PFSK-1 (cell line): Measurements from ENCODE around the gene UNC13C.

Source experiments
- FOXP2 ChIP-seq: optimal IDR thresholded peaks from 2 replicates; pipeline ENCODE3; 2011; ENCODE audit warnings: borderline replicate concordance, control low read depth, inconsistent platforms; ENCODE audit not compliant: insufficient read depth; ENCODE audit errors: extremely low read length, extremely low read depth
- POLR2AphosphoS5 ChIP-seq: IDR thresholded peaks from 2 replicates; pipeline ENCODE4 v1.6.1; 2012; ENCODE audit warnings: low read depth, mild to moderate bottlenecking, control low read depth, low read length, moderate library complexity
- REST ChIP-seq, 2 experiments: IDR thresholded peaks; 2 replicates each; pipeline versions ENCODE4 v1.6.1 to v1.8.0; 2011 to 2012; ENCODE audit warnings: low read depth in 2 of 2, low read length in 2 of 2, control low read depth in 1 of 2, inconsistent platforms in 1 of 2, mild to moderate bottlenecking in 1 of 2, moderate library complexity in 1 of 2; ENCODE audit not compliant: insufficient read depth in 1 of 2
- SIN3A ChIP-seq: IDR thresholded peaks from 2 replicates; pipeline ENCODE4 v1.6.1; 2012; ENCODE audit warnings: mild to moderate bottlenecking, low read length, moderate library complexity, borderline replicate concordance; ENCODE audit not compliant: insufficient read depth
- TAF1 ChIP-seq: IDR thresholded peaks from 2 replicates; pipeline ENCODE4 v1.6.1; 2012; ENCODE audit warnings: low read length, control low read depth, borderline replicate concordance; ENCODE audit not compliant: insufficient read depth

The UNC13C gene

GRCh38 chr15:54353726-54354125 is 375.5 kb downstream of the UNC13C start:
- TF ChIP-seq FOXP2 (no peak), REST (IDR thresholded peaks at IDR 0.05; ENCODE audit: insufficient read depth in 1 of 2, low read depth in 2 of 2, low read length in 2 of 2) (no peak), POLR2AphosphoS5 (no peak), TAF1 (no peak), SIN3A (no peak)

- TF ChIP-seq POLR2AphosphoS5 = no peak
- no peak for TF ChIP-seq TAF1
- TF ChIP-seq SIN3A = no peak
- no peak for TF ChIP-seq REST (IDR thresholded peaks at IDR 0.05; ENCODE audit: insufficient read depth in 1 of 2, low read depth in 2 of 2, low read length in 2 of 2)
- TF ChIP-seq FOXP2 = no peak
Observed at GRCh38 chr15:54354341-54354740, 376.1 kb downstream of the UNC13C start.

GRCh38 chr15:54364961-54365360 is 386.7 kb downstream of the UNC13C start:
- no peak for TF ChIP-seq SIN3A
- TF ChIP-seq POLR2AphosphoS5 = no peak
- no peak for TF ChIP-seq FOXP2
- no peak for TF ChIP-seq TAF1
- TF ChIP-seq REST (IDR thresholded peaks at IDR 0.05; ENCODE audit: insufficient read depth in 1 of 2, low read depth in 2 of 2, low read length in 2 of 2) = no peak

GRCh38 chr15:54373332-54373731 is 395.1 kb downstream of the UNC13C start:
- no peak for TF ChIP-seq POLR2AphosphoS5
- no peak for TF ChIP-seq FOXP2
- TF ChIP-seq SIN3A = no peak
- TF ChIP-seq REST (IDR thresholded peaks at IDR 0.05; ENCODE audit: insufficient read depth in 1 of 2, low read depth in 2 of 2, low read length in 2 of 2) = no peak
- no peak for TF ChIP-seq TAF1

GRCh38 chr15:54374184-54374952 is 396.1 kb downstream of the UNC13C start:
- TF ChIP-seq REST (IDR thresholded peaks at IDR 0.05; ENCODE audit: insufficient read depth in 1 of 2, low read depth in 2 of 2, low read length in 2 of 2) (no peak), SIN3A (no peak), POLR2AphosphoS5 (no peak), FOXP2 (no peak), TAF1 (no peak)
